Activated CD8-positive, alpha-beta memory T cell treated with anti-CD3 and anti-CD28 coated beads, Interleukin-2, amount 10 ng/mL, durations not matched to agents 7 days and 5 days (primary cell): Measurements from ENCODE around the gene WDFY2. TPM values are rescaled to one million over a fixed set of nuclear protein-coding genes. Genes with fewer than 3 reads are reported as not detected.

Experiments
- ATAC-seq: fragments of 150-1000 bp; cut with Tn5 transposase; one replicate; pipeline ENCODE4 v1.10.0; 2021; ENCODE audit warnings: moderate library complexity
- CTCF ChIA-PET: fragments of 350-600 bp; sonication (Branson Sonifier 250); formaldehyde crosslinking; loops from one replicate; lab custom pipeline; 2021; ENCODE audit warnings: antibody characterized with exemption; lab: Charles Lee
- DNase-seq: peaks from one replicate; pipeline ENCODE4 v3.0.0-alpha.2; 2020
- H3K27ac Mint-ChIP-seq: one replicate; pipeline ENCODE4 v1.8.0; 2021; ENCODE audit warnings: mild to moderate bottlenecking, mixed read lengths
- H3K27me3 Mint-ChIP-seq: one replicate; pipeline ENCODE4 v1.8.0; 2021; ENCODE audit warnings: mixed read lengths
- H3K36me3 Mint-ChIP-seq: one replicate; pipeline ENCODE4 v1.8.0; 2021; ENCODE audit warnings: mild to moderate bottlenecking, mixed read lengths
- H3K4me1 Mint-ChIP-seq: one replicate; pipeline ENCODE4 v1.8.0; 2021; ENCODE audit warnings: mixed read lengths
- H3K4me3 Mint-ChIP-seq: one replicate; pipeline ENCODE4 v1.8.0; 2021; ENCODE audit warnings: mild to moderate bottlenecking, moderate library complexity, mixed read lengths
- H3K9me3 Mint-ChIP-seq: one replicate; pipeline ENCODE4 v1.8.0; 2022; ENCODE audit warnings: low read depth, mixed read lengths
- total RNA-seq, 2 experiments: library from RNA; stranded (reverse); gene quantifications; one replicate each; pipeline ENCODE4 v1.2.3, GENCODE V29; 2021

WDFY2 gene
- total RNA-seq, 2 experiments from 2014 or later, result 9.1 to 11.9 TPM

GRCh38 chr13:51620165-51620983 lies 36.1 kb downstream of the WDFY2 start:
- Mint-ChIP-seq H3K4me3 (no peak overlapping the region), H3K27me3 (no peaks in the 10 kb centered on the region), H3K9me3 (no peaks in the 10 kb centered on the region), H3K27ac (no peak overlapping the region), H3K36me3 (no peaks in the 10 kb centered on the region), H3K4me1 (peaks cover 20% of the 10 kb centered on the region)
- DNase-seq (no peak), ATAC-seq (no peak)
- CTCF ChIA-PET, result interaction anchor here (0.7 kb wide), 1 partner anchor 176 kb away, joined by 3 read pairs; no protein-coding TSS in a partner anchor

GRCh38 chr13:51621602-51622001 lies 37.3 kb downstream of the WDFY2 start:
- H3K27ac Mint-ChIP-seq, result no peak overlapping the region
- H3K4me3 Mint-ChIP-seq, result no peak overlapping the region
- H3K9me3 Mint-ChIP-seq, result no peaks in the 10 kb centered on the region
- no peak for ATAC-seq
- H3K36me3 Mint-ChIP-seq, result no peaks in the 10 kb centered on the region
- no peaks in the 10 kb centered on the region for H3K27me3 Mint-ChIP-seq
- peaks cover 20% of the 10 kb centered on the region for H3K4me1 Mint-ChIP-seq
- DNase-seq, result no peak
- CTCF ChIA-PET, result interaction anchor here (1.1 kb wide), 1 partner anchor 506 kb away, joined by 3 read pairs; no protein-coding TSS in a partner anchor

- CTCF ChIA-PET, result no interaction called here
- H3K9me3 Mint-ChIP-seq, result no peaks in the 10 kb centered on the region
Measured at GRCh38 chr13:51623473-51623872, 39.2 kb downstream of the WDFY2 start.

GRCh38 chr13:51624207-51624606 lies 39.9 kb downstream of the WDFY2 start:
- Mint-ChIP-seq H3K27ac (no peak overlapping the region), H3K4me1 (peaks cover 20% of the 10 kb centered on the region), H3K9me3 (no peaks in the 10 kb centered on the region), H3K36me3 (no peaks in the 10 kb centered on the region), H3K4me3 (no peak overlapping the region), H3K27me3 (no peaks in the 10 kb centered on the region)
- DNase-seq, result no peak
- CTCF ChIA-PET, result no interaction called here
- ATAC-seq, result no peak

More at GRCh38 chr13:51623473-51623872, 39.2 kb downstream of the WDFY2 start:
- H3K36me3 Mint-ChIP-seq, result no peaks in the 10 kb centered on the region
- H3K27ac Mint-ChIP-seq, result no peak overlapping the region
- H3K27me3 Mint-ChIP-seq, result no peaks in the 10 kb centered on the region
- H3K4me3 Mint-ChIP-seq, result no peak overlapping the region
- H3K4me1 Mint-ChIP-seq, result peaks cover 20% of the 10 kb centered on the region
- ATAC-seq (no peak), DNase-seq (no peak)

GRCh38 chr13:51624695-51625345 lies 40.6 kb downstream of the WDFY2 start:
- Mint-ChIP-seq H3K4me3 (no peak overlapping the region), H3K27ac (no peak overlapping the region), H3K27me3 (no peaks in the 10 kb centered on the region), H3K9me3 (no peaks in the 10 kb centered on the region), H3K4me1 (peaks cover 19% of the 10 kb centered on the region), H3K36me3 (no peaks in the 10 kb centered on the region)
- ATAC-seq, result peak; percentile 30
- CTCF ChIA-PET, result no interaction called here
- DNase-seq, result no peak

- Mint-ChIP-seq H3K9me3 (no peaks in the 10 kb centered on the region), H3K27me3 (no peaks in the 10 kb centered on the region), H3K4me3 (no peak overlapping the region), H3K36me3 (no peaks in the 10 kb centered on the region), H3K4me1 (peaks cover 22% of the 10 kb centered on the region), H3K27ac (no peak overlapping the region)
- no peak for ATAC-seq
- no peak for DNase-seq
- CTCF ChIA-PET, result no interaction called here
Measured at GRCh38 chr13:51625555-51626345, 41.5 kb downstream of the WDFY2 start.

- no peaks in the 10 kb centered on the region for H3K27me3 Mint-ChIP-seq
- peaks cover 22% of the 10 kb centered on the region for H3K4me1 Mint-ChIP-seq
- CTCF ChIA-PET, result no interaction called here
- no peak for DNase-seq
- no peaks in the 10 kb centered on the region for H3K36me3 Mint-ChIP-seq
- H3K9me3 Mint-ChIP-seq, result no peaks in the 10 kb centered on the region
- ATAC-seq, result no peak
- no peak overlapping the region for H3K4me3 Mint-ChIP-seq
- H3K27ac Mint-ChIP-seq, result no peak overlapping the region
Measured at GRCh38 chr13:51626749-51627148, 42.5 kb downstream of the WDFY2 start.

GRCh38 chr13:51628059-51628852 lies 44.0 kb downstream of the WDFY2 start:
- H3K36me3 Mint-ChIP-seq, result no peaks in the 10 kb centered on the region
- DNase-seq (no peak), ATAC-seq (no peak)
- no peaks in the 10 kb centered on the region for H3K9me3 Mint-ChIP-seq
- H3K27ac Mint-ChIP-seq, result no peak overlapping the region
- H3K4me3 Mint-ChIP-seq, result no peak overlapping the region
- CTCF ChIA-PET, result no interaction called here
- no peaks in the 10 kb centered on the region for H3K27me3 Mint-ChIP-seq
- peaks cover 17% of the 10 kb centered on the region for H3K4me1 Mint-ChIP-seq

GRCh38 chr13:51629491-51630287 lies 45.4 kb downstream of the WDFY2 start:
- DNase-seq (no peak), ATAC-seq (no peak)
- Mint-ChIP-seq H3K27me3 (no peaks in the 10 kb centered on the region), H3K9me3 (no peaks in the 10 kb centered on the region), H3K27ac (no peak overlapping the region), H3K4me1 (peaks cover 7% of the 10 kb centered on the region), H3K4me3 (no peak overlapping the region), H3K36me3 (peaks cover 1% of the 10 kb centered on the region)
- CTCF ChIA-PET, result no interaction called here

- ATAC-seq (no peak), DNase-seq (no peak)
- no peaks in the 10 kb centered on the region for H3K9me3 Mint-ChIP-seq
- no peak overlapping the region for H3K4me3 Mint-ChIP-seq
- peaks cover 10% of the 10 kb centered on the region for H3K4me1 Mint-ChIP-seq
- H3K27me3 Mint-ChIP-seq, result no peaks in the 10 kb centered on the region
- CTCF ChIA-PET, result no interaction called here
- H3K27ac Mint-ChIP-seq, result no peak overlapping the region
- H3K36me3 Mint-ChIP-seq, result peaks cover 1% of the 10 kb centered on the region
Measured at GRCh38 chr13:51630288-51630615, 46.0 kb downstream of the WDFY2 start.

- Mint-ChIP-seq H3K4me3 (no peak overlapping the region), H3K4me1 (peaks cover 16% of the 10 kb centered on the region), H3K36me3 (peaks cover 1% of the 10 kb centered on the region), H3K27me3 (no peaks in the 10 kb centered on the region), H3K9me3 (no peaks in the 10 kb centered on the region), H3K27ac (no peak overlapping the region)
- CTCF ChIA-PET, result no interaction called here
- DNase-seq, result no peak
- ATAC-seq, result no peak
Measured at GRCh38 chr13:51632591-51633362, 48.5 kb downstream of the WDFY2 start.
